Endometrial microvascular endothelial cells (primary cell): ENCODE results near the gene CREM. TPM values are rescaled to one million over a fixed set of nuclear protein-coding genes. Genes with fewer than 3 reads are reported as not detected.

ENCODE experiments used
- in situ Hi-C: cut with HindIII; loops from 2 replicates; pipeline ENCODE4 v1.10.0; 2017; ENCODE audit warnings: low sequenced_read_pairs, low pct_unique_long_range_greater_than_20kb; ENCODE audit errors: inconsistent ontology term
- total RNA-seq: library from RNA; depleted of rRNA; stranded (reverse); fragments of >200 nt; gene quantifications from one replicate; pipeline ENCODE4 v1.2.3, GENCODE V29; 2015; ENCODE audit errors: inconsistent ontology term

CREM gene
- total RNA-seq, 1 donor from 2014 or later: 82.3 TPM

- in situ Hi-C loops: no loop called here
These were observed 58.8 kb downstream of the CREM start for GRCh38 chr10:35185260-35186034.

GRCh38 chr10:35188954-35189353 lies 62.3 kb downstream of the CREM start:
- in situ Hi-C loops: no loop called here

- in situ Hi-C loops: no loop called here
These were observed 64.9 kb downstream of the CREM start for GRCh38 chr10:35191523-35191922.

- in situ Hi-C loops: no loop called here
These were observed 66.1 kb downstream of the CREM start for GRCh38 chr10:35192645-35193249.

GRCh38 chr10:35194471-35194870 lies 67.8 kb downstream of the CREM start:
- in situ Hi-C loops: no loop called here

- in situ Hi-C loops: no loop called here
These were observed 68.3 kb downstream of the CREM start for GRCh38 chr10:35194906-35195305.

GRCh38 chr10:35195361-35196306 lies 69.0 kb downstream of the CREM start:
- in situ Hi-C loops: no loop called here

- in situ Hi-C loops: loop anchor here (25.0 kb wide), 1 partner anchor 337 kb away; no protein-coding TSS in a partner anchor
These were observed 73.8 kb downstream of the CREM start for GRCh38 chr10:35200487-35200886.

GRCh38 chr10:35201234-35201633 lies 74.6 kb downstream of the CREM start:
- in situ Hi-C loops: loop anchor here (25.0 kb wide), 1 partner anchor 336 kb away; no protein-coding TSS in a partner anchor

- in situ Hi-C loops: loop anchor here (25.0 kb wide), 1 partner anchor 335 kb away; no protein-coding TSS in a partner anchor
These were observed 75.4 kb downstream of the CREM start for GRCh38 chr10:35202050-35202449.

- in situ Hi-C loops: loop anchor here (25.0 kb wide), 1 partner anchor 334 kb away; no protein-coding TSS in a partner anchor
These were observed 77.1 kb downstream of the CREM start for GRCh38 chr10:35203745-35204144.

GRCh38 chr10:35204650-35205319 lies 78.1 kb downstream of the CREM start:
- in situ Hi-C loops: loop anchor here (25.0 kb wide), 1 partner anchor 333 kb away; no protein-coding TSS in a partner anchor

- in situ Hi-C loops: loop anchor here (25.0 kb wide), 1 partner anchor 331 kb away; no protein-coding TSS in a partner anchor
These were observed 79.6 kb downstream of the CREM start for GRCh38 chr10:35206274-35206673.

GRCh38 chr10:35208536-35208935 lies 81.9 kb downstream of the CREM start:
- in situ Hi-C loops: loop anchor here (25.0 kb wide), 1 partner anchor 329 kb away; no protein-coding TSS in a partner anchor

GRCh38 chr10:35208949-35209613 lies 82.4 kb downstream of the CREM start:
- in situ Hi-C loops: loop anchor here (25.0 kb wide), 1 partner anchor 328 kb away; no protein-coding TSS in a partner anchor

GRCh38 chr10:35210961-35211360 lies 84.3 kb downstream of the CREM start:
- in situ Hi-C loops: loop anchor here (25.0 kb wide), 1 partner anchor 326 kb away; no protein-coding TSS in a partner anchor

- in situ Hi-C loops: loop anchor here (25.0 kb wide), 1 partner anchor 326 kb away; no protein-coding TSS in a partner anchor
These were observed 84.7 kb downstream of the CREM start for GRCh38 chr10:35211390-35211789.

- in situ Hi-C loops: loop anchor here (25.0 kb wide), 1 partner anchor 324 kb away; no protein-coding TSS in a partner anchor
These were observed 86.2 kb downstream of the CREM start for GRCh38 chr10:35212856-35213255.
